ENCODE measurements around the gene RNGTT.
"Not testable (repeated sequence)": the region's sequence is repeated elsewhere in the genome, so short reads cannot be mapped to it uniquely, and the experiment has no call there.

Gene RNGTT

DNA sequence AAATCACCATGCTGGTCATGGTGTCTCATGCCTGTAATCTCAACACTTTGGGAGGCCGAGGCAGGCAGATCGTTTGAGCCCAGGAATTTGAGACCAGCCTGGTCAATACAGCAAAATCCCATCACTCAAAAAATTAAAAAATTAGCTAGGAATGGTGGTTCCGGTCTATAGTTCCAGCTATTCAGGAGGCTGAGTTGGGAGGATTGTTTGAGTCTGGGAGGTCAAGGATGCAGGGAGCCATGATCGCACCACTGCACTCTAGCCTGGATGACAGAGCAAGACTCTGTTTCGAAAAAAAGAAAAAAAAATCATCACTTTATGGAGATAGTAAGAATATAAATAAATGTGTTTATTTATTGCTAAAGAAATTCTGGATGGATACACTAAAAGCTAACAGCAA lies 124.1 kb downstream of the RNGTT start:
- no peaks in the 10 kb centered on the region for H3F3A ChIP-seq (ENCODE audit: low read depth)
- H3K4me1 ChIP-seq (ENCODE audit: insufficient read depth, low read length, poor library complexity, severe bottlenecking) = no peaks in the 10 kb centered on the region
- no peaks in the 10 kb centered on the region for H3K9me2 ChIP-seq (replicated peaks; ENCODE audit: low read depth, low read length)
- H3K36me3 ChIP-seq (ENCODE audit: insufficient read depth, low read length) = peaks cover 26% of the 10 kb centered on the region
- no peaks in the 10 kb centered on the region for H3K27me3 ChIP-seq (ENCODE audit: insufficient read depth, low read length, poor library complexity, severe bottlenecking)
- H3K79me2 ChIP-seq (ENCODE audit: insufficient read depth, low read length) = no peaks in the 10 kb centered on the region
- H4K20me1 ChIP-seq (ENCODE audit: insufficient read depth, low read length, poor library complexity, severe bottlenecking) = no peaks in the 10 kb centered on the region
- no peak for TF ChIP-seq EZH2phosphoT487 (IDR thresholded peaks at IDR 0.05; ENCODE audit: borderline replicate concordance)
- no peak overlapping the region for H2AFZ ChIP-seq (ENCODE audit: low read length)
- H3K9ac ChIP-seq (ENCODE audit: low read depth, low read length, poor library complexity, severe bottlenecking) = no peak overlapping the region
- no peak overlapping the region for H3K4me3 ChIP-seq (ENCODE audit: low read length, poor library complexity, severe bottlenecking)
- no peaks in the 10 kb centered on the region for H3K9me3 ChIP-seq (ENCODE audit: insufficient read depth, low read depth, low read length)
- H3K4me2 ChIP-seq (ENCODE audit: low read depth, low read length, poor library complexity, severe bottlenecking) = no peak overlapping the region

DNA sequence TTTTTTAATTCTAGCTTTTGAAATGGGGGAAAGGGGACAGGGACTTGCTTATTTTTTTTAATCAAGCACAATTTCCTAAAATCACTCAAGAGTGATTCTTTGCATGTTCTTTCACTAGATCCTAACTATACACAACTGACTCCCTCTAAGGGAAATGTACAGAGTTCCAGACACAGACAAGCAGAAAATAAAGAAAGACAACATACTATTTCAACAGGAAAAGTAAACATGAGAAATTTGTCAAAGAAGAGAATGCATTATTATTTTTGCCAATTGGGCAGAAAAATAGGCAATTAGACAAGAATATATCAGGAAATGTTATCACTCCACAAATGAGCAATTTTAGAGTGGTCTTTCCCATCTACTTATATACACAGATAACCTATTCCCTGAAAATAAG lies 128.2 kb downstream of the RNGTT start:
- H3K79me2 ChIP-seq (ENCODE audit: insufficient read depth, low read length) = no peaks in the 10 kb centered on the region
- no peak overlapping the region for H3K9ac ChIP-seq (ENCODE audit: low read depth, low read length, poor library complexity, severe bottlenecking)
- H3K9me2 ChIP-seq (replicated peaks; ENCODE audit: low read depth, low read length) = no peaks in the 10 kb centered on the region
- H3K4me2 ChIP-seq (ENCODE audit: low read depth, low read length, poor library complexity, severe bottlenecking) = no peak overlapping the region
- no peak overlapping the region for H3K4me3 ChIP-seq (ENCODE audit: low read length, poor library complexity, severe bottlenecking)
- H3K36me3 ChIP-seq (ENCODE audit: insufficient read depth, low read length) = peaks cover 10% of the 10 kb centered on the region
- 0 out of 2 replicates have a peak, but pooled peaks cover 4% of the 10 kb centered on the region for H3K9me3 ChIP-seq (ENCODE audit: insufficient read depth, low read depth, low read length)
- H3K4me1 ChIP-seq (ENCODE audit: insufficient read depth, low read length, poor library complexity, severe bottlenecking) = no peaks in the 10 kb centered on the region
- TF ChIP-seq EZH2phosphoT487 (IDR thresholded peaks at IDR 0.05; ENCODE audit: borderline replicate concordance) = no peak
- TF ChIP-seq, protein P1, sequence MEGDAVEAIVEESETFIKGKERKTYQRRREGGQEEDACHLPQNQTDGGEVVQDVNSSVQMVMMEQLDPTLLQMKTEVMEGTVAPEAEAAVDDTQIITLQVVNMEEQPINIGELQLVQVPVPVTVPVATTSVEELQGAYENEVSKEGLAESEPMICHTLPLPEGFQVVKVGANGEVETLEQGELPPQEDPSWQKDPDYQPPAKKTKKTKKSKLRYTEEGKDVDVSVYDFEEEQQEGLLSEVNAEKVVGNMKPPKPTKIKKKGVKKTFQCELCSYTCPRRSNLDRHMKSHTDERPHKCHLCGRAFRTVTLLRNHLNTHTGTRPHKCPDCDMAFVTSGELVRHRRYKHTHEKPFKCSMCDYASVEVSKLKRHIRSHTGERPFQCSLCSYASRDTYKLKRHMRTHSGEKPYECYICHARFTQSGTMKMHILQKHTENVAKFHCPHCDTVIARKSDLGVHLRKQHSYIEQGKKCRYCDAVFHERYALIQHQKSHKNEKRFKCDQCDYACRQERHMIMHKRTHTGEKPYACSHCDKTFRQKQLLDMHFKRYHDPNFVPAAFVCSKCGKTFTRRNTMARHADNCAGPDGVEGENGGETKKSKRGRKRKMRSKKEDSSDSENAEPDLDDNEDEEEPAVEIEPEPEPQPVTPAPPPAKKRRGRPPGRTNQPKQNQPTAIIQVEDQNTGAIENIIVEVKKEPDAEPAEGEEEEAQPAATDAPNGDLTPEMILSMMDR (conservative IDR thresholded peaks at IDR 0.05; ENCODE audit: low read length) = no peak
- H3K27me3 ChIP-seq (ENCODE audit: insufficient read depth, low read length, poor library complexity, severe bottlenecking) = no peaks in the 10 kb centered on the region
- no peaks in the 10 kb centered on the region for H3F3A ChIP-seq (ENCODE audit: low read depth)
- no peak overlapping the region for H2AFZ ChIP-seq (ENCODE audit: low read length)
- no peaks in the 10 kb centered on the region for H4K20me1 ChIP-seq (ENCODE audit: insufficient read depth, low read length, poor library complexity, severe bottlenecking)

DNA sequence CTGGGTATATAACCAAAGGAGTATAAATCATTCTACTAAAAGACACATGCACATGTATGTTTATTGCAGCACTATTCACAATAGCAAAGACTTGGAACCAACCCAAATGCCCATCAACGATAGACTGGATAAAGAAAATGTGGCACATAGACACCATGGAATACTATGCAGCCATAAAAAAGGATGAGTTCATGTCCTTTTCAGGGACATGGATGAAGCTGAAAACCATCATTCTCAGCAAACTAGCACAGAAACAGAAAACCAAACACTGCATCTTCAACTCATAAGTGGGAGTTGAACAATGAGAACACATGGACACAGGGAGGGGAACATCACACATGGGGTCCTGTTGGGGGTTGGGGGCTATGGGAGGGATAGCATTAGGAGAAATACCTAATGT lies 130.3 kb downstream of the RNGTT start:
- not testable (repeated sequence) for H3K9ac ChIP-seq (ENCODE audit: low read depth, low read length, poor library complexity, severe bottlenecking); H2AFZ ChIP-seq (ENCODE audit: low read length); H3K36me3 ChIP-seq (ENCODE audit: insufficient read depth, low read length); H3K4me2 ChIP-seq (ENCODE audit: low read depth, low read length, poor library complexity, severe bottlenecking); H3K4me1 ChIP-seq (ENCODE audit: insufficient read depth, low read length, poor library complexity, severe bottlenecking); H3K27me3 ChIP-seq (ENCODE audit: insufficient read depth, low read length, poor library complexity, severe bottlenecking); H3K4me3 ChIP-seq (ENCODE audit: low read length, poor library complexity, severe bottlenecking); H3K79me2 ChIP-seq (ENCODE audit: insufficient read depth, low read length); H3K9me2 ChIP-seq (replicated peaks; ENCODE audit: low read depth, low read length); H3K9me3 ChIP-seq (ENCODE audit: insufficient read depth, low read depth, low read length); H3F3A ChIP-seq (ENCODE audit: low read depth); H4K20me1 ChIP-seq (ENCODE audit: insufficient read depth, low read length, poor library complexity, severe bottlenecking)

DNA sequence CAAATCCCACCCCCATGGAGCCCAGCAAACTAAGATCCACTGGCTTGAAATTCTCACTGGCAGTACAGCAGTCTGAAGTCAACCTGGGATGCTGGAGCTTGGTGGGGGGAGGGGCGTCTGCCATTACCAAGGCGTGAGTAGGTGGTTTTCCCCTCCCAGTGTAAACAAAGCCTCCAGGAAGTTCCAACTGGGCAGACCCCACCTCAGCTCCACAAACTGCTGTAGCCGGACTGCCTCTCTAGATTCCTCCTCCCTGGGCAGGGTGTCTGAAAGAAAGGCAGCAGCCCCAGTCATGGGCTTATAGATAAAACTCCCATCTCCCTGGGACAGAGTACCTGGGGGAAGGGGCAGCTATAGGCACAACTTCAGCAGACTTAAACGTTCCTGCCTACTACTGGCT lies 135.8 kb downstream of the RNGTT start:
- H3K9ac ChIP-seq (ENCODE audit: low read depth, low read length, poor library complexity, severe bottlenecking); H3K36me3 ChIP-seq (ENCODE audit: insufficient read depth, low read length); H3F3A ChIP-seq (ENCODE audit: low read depth); H2AFZ ChIP-seq (ENCODE audit: low read length); H3K9me2 ChIP-seq (replicated peaks; ENCODE audit: low read depth, low read length); H3K4me2 ChIP-seq (ENCODE audit: low read depth, low read length, poor library complexity, severe bottlenecking); H3K79me2 ChIP-seq (ENCODE audit: insufficient read depth, low read length); H3K4me1 ChIP-seq (ENCODE audit: insufficient read depth, low read length, poor library complexity, severe bottlenecking); H4K20me1 ChIP-seq (ENCODE audit: insufficient read depth, low read length, poor library complexity, severe bottlenecking); H3K4me3 ChIP-seq (ENCODE audit: low read length, poor library complexity, severe bottlenecking); H3K9me3 ChIP-seq (ENCODE audit: insufficient read depth, low read depth, low read length); H3K27me3 ChIP-seq (ENCODE audit: insufficient read depth, low read length, poor library complexity, severe bottlenecking): not testable (repeated sequence)

DNA sequence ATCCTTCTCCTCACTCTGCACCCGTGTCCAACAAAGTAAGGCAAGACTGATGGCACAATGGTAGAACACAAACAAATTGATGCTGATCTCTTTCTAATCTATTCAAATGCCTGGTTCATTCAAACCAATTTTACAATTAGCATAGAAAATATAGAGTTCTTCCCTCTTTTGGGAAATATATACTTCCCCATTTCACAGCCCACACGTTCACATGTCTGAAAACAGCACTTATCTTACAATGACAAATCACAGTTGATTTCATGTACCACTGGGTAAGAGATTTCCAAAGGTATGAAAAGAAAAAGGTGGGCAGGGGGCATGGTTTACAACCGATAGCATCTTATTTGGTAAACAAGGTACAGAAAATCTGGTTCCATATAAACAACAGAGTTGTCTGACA lies 137.6 kb downstream of the RNGTT start:
- Histone ChIP-seq H3K4me1 (ENCODE audit: insufficient read depth, low read length, poor library complexity, severe bottlenecking) (no peaks in the 10 kb centered on the region), H3K79me2 (ENCODE audit: insufficient read depth, low read length) (peaks cover 14% of the 10 kb centered on the region; the same call in 1 of the 2 replicates), H3K9me3 (ENCODE audit: insufficient read depth, low read depth, low read length) (no peaks in the 10 kb centered on the region), H3K4me3 (ENCODE audit: low read length, poor library complexity, severe bottlenecking) (no peak overlapping the region), H3K9ac (ENCODE audit: low read depth, low read length, poor library complexity, severe bottlenecking) (no peak overlapping the region), H3K36me3 (ENCODE audit: insufficient read depth, low read length) (no peaks in the 10 kb centered on the region; the same call in 1 of the 2 replicates), H2AFZ (ENCODE audit: low read length) (no peak overlapping the region), H3K27me3 (ENCODE audit: insufficient read depth, low read length, poor library complexity, severe bottlenecking) (no peaks in the 10 kb centered on the region), H3F3A (ENCODE audit: low read depth) (no peaks in the 10 kb centered on the region), H4K20me1 (ENCODE audit: insufficient read depth, low read length, poor library complexity, severe bottlenecking) (no peaks in the 10 kb centered on the region), H3K9me2 (replicated peaks; ENCODE audit: low read depth, low read length) (no peaks in the 10 kb centered on the region), H3K4me2 (ENCODE audit: low read depth, low read length, poor library complexity, severe bottlenecking) (no peak overlapping the region)
- TF ChIP-seq, protein P1 (conservative IDR thresholded peaks at IDR 0.05; ENCODE audit: low read length) = no peak
- no peak for TF ChIP-seq EZH2phosphoT487 (IDR thresholded peaks at IDR 0.05; ENCODE audit: borderline replicate concordance)

Measured in Loucy (cell line).